SK-N-SH treated with all-trans-retinoic acid at 6 μM for 48 hours (cell line): Measurements from ENCODE around the gene NUDT2.

Experiments used
- ARNTL ChIP-seq: fragments of 450-650 bp; formaldehyde crosslinking; IDR thresholded peaks from 2 replicates; pipeline ENCODE4 v1.5.0; 2020; ENCODE audit warnings: low read depth, mild to moderate bottlenecking, moderate library complexity, borderline replicate concordance
- BACH2 ChIP-seq: fragments of 250-450 bp; sonication (Bioruptor Pico); IDR thresholded peaks from 2 replicates; pipeline ENCODE4 v1.9.0; 2021; ENCODE audit warnings: mild to moderate bottlenecking, borderline replicate concordance
- GLIS3 ChIP-seq: fragments of 250-450 bp; sonication (Bioruptor Pico); IDR thresholded peaks from 2 replicates; pipeline ENCODE4 v1.5.0; 2020; ENCODE audit warnings: mild to moderate bottlenecking, moderate library complexity
- RARB ChIP-seq: fragments of 250-450 bp; sonication (Bioruptor Pico); IDR thresholded peaks from 2 replicates; pipeline ENCODE4 v1.8.0; 2021; ENCODE audit warnings: mild to moderate bottlenecking, moderate library complexity
- ZC3H10 ChIP-seq: fragments of 250-450 bp; sonication (Bioruptor Pico); IDR thresholded peaks from 2 replicates; pipeline ENCODE4 v1.5.1; 2021; ENCODE audit warnings: mild to moderate bottlenecking, moderate library complexity
- ZFP30 ChIP-seq: fragments of 450-650 bp; formaldehyde crosslinking; IDR thresholded peaks from 2 replicates; pipeline ENCODE4 v1.5.0; 2022; ENCODE audit warnings: mild to moderate bottlenecking, moderate library complexity
- ZNF565 ChIP-seq: fragments of 450-650 bp; formaldehyde crosslinking; conservative IDR thresholded peaks from 2 replicates; pipeline ENCODE4 v1.5.0; 2020; ENCODE audit warnings: low read depth, mild to moderate bottlenecking, moderate library complexity
- ZNF8 ChIP-seq: fragments of 450-650 bp; formaldehyde crosslinking; IDR thresholded peaks from 2 replicates; pipeline ENCODE4 v1.5.0; 2020; ENCODE audit warnings: mild to moderate bottlenecking, moderate library complexity
- TF ChIP-seq, protein P1 (sequence below): fragments of 250-450 bp; sonication (Bioruptor Pico); IDR thresholded peaks from 2 replicates; pipeline ENCODE4 v1.5.1; 2020; ENCODE audit warnings: low read depth, mild to moderate bottlenecking, moderate library complexity
- TF ChIP-seq, protein P2 (sequence below): fragments of 250-450 bp; sonication (Bioruptor Pico); IDR thresholded peaks from 2 replicates; pipeline ENCODE4 v1.8.0; 2020; ENCODE audit warnings: mild to moderate bottlenecking, moderate library complexity, borderline replicate concordance
- TF ChIP-seq, protein P3 (sequence below): fragments of 250-450 bp; sonication (Bioruptor Pico); IDR thresholded peaks from 2 replicates; pipeline ENCODE4 v1.5.0; 2020; ENCODE audit warnings: mild to moderate bottlenecking, moderate library complexity

DNA sequence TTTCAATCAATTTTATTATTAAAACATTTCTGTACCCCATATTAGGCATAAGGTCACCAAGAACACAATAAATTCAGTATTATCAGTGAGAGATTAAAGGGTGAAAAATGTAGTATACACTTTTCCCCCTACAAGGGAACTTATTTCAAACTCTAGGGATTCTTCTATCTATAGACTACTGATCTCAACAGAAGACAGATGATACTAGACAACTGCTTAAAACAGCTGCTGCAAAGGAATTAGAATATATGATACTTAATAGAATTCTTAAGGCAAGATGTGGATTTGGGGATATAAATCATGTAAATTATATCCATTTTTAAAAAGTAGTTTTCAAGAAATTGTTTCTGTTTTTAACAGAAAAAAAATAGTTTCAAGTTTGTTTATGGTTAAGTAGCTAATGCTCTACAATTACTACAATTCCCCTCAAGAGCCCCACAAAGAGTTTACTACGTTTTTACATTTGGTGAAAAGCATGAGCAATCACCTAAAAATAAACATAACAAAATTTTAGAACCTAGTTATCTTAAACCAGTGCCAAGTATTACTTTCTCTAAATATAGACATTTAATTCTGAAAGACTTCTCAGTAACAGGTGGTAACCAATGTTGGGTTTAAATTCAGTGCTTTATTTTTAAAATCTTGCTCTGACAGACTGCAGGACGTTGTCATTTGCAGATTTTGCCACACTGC is 6.3 kb upstream of the NUDT2 start:
- TF ChIP-seq, protein P1, sequence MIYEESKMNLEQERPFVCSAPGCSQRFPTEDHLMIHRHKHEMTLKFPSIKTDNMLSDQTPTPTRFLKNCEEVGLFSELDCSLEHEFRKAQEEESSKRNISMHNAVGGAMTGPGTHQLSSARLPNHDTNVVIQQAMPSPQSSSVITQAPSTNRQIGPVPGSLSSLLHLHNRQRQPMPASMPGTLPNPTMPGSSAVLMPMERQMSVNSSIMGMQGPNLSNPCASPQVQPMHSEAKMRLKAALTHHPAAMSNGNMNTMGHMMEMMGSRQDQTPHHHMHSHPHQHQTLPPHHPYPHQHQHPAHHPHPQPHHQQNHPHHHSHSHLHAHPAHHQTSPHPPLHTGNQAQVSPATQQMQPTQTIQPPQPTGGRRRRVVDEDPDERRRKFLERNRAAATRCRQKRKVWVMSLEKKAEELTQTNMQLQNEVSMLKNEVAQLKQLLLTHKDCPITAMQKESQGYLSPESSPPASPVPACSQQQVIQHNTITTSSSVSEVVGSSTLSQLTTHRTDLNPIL (CRISPR knock-in tag): no peak
- TF ChIP-seq ARNTL (CRISPR knock-in tag) (no peak), ZFP30 (CRISPR knock-in tag) (no peak), GLIS3 (no peak), ZNF565 (CRISPR knock-in tag) (no peak), ZC3H10 (CRISPR knock-in tag) (no peak), RARB (no peak), ZNF8 (CRISPR knock-in tag) (no peak), BACH2 (CRISPR knock-in tag) (no peak)
- TF ChIP-seq, protein P2, sequence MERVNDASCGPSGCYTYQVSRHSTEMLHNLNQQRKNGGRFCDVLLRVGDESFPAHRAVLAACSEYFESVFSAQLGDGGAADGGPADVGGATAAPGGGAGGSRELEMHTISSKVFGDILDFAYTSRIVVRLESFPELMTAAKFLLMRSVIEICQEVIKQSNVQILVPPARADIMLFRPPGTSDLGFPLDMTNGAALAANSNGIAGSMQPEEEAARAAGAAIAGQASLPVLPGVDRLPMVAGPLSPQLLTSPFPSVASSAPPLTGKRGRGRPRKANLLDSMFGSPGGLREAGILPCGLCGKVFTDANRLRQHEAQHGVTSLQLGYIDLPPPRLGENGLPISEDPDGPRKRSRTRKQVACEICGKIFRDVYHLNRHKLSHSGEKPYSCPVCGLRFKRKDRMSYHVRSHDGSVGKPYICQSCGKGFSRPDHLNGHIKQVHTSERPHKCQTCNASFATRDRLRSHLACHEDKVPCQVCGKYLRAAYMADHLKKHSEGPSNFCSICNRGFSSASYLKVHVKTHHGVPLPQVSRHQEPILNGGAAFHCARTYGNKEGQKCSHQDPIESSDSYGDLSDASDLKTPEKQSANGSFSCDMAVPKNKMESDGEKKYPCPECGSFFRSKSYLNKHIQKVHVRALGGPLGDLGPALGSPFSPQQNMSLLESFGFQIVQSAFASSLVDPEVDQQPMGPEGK (CRISPR knock-in tag): no peak
- TF ChIP-seq, protein P3, sequence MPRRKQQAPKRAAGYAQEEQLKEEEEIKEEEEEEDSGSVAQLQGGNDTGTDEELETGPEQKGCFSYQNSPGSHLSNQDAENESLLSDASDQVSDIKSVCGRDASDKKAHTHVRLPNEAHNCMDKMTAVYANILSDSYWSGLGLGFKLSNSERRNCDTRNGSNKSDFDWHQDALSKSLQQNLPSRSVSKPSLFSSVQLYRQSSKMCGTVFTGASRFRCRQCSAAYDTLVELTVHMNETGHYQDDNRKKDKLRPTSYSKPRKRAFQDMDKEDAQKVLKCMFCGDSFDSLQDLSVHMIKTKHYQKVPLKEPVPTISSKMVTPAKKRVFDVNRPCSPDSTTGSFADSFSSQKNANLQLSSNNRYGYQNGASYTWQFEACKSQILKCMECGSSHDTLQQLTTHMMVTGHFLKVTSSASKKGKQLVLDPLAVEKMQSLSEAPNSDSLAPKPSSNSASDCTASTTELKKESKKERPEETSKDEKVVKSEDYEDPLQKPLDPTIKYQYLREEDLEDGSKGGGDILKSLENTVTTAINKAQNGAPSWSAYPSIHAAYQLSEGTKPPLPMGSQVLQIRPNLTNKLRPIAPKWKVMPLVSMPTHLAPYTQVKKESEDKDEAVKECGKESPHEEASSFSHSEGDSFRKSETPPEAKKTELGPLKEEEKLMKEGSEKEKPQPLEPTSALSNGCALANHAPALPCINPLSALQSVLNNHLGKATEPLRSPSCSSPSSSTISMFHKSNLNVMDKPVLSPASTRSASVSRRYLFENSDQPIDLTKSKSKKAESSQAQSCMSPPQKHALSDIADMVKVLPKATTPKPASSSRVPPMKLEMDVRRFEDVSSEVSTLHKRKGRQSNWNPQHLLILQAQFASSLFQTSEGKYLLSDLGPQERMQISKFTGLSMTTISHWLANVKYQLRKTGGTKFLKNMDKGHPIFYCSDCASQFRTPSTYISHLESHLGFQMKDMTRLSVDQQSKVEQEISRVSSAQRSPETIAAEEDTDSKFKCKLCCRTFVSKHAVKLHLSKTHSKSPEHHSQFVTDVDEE: no peak
